ENCODE data around the gene ALK. TPM values are rescaled to one million over a fixed set of nuclear protein-coding genes. Genes with fewer than 3 reads are reported as not detected.

Gene ALK
- total RNA-seq: not detected
- not detected for polyA plus RNA-seq

GRCh38 chr2:29921560-29921915 lies at the start of gene ALK:
ALK (minus strand) TSS chr2:29921586; CDS start chr2:29920659, 927 bp downstream.
- ChIA-PET POLR2A (no interaction called here), CTCF (no interaction called here)
- no peaks in the 10 kb centered on the region for H3K4me1 ChIP-seq (ENCODE audit: insufficient read depth, low read length)
- Mint-ChIP-seq H3K4me1 (peaks cover 11 to 25% (median 13%) of the 10 kb centered on the region in 3 donors), H3K9me3 (peaks cover 0 to 5% (median 0%) of the 10 kb centered on the region in 5 donors), H3K36me3 (no peaks in the 10 kb centered on the region), H3K27me3 (peaks cover 48 to 75% of the 10 kb centered on the region in 2 donors), H3K4me3 (peak within 1 kb of the TSS in 6 of 7 donors; percentile 40 to 65 (median 53)), H3K27ac (no peak within 1 kb of the TSS)
- no peaks in the 10 kb centered on the region for H3K9me3 ChIP-seq (ENCODE audit: low read length)
- H3K27ac ChIP-seq (ENCODE audit: low read depth, low read length): no peak within 1 kb of the TSS
- DNase-seq: peak in 4 of 5 donors; percentile 13 to 49 (median 23)
- no peak within 1 kb of the TSS for H3K4me3 ChIP-seq (ENCODE audit: low read length)
- no peaks in the 10 kb centered on the region for H3K36me3 ChIP-seq (ENCODE audit: insufficient read depth, low read length)
- H3K27me3 ChIP-seq (ENCODE audit: insufficient read depth, low read length, poor library complexity, severe bottlenecking): peaks cover 42% of the 10 kb centered on the region

- Histone ChIP-seq H3K4me1 (ENCODE audit: insufficient read depth, low read length) (no peaks in the 10 kb centered on the region), H3K9me3 (ENCODE audit: low read length) (no peaks in the 10 kb centered on the region), H3K27ac (ENCODE audit: low read depth, low read length) (no peak overlapping the region), H3K36me3 (ENCODE audit: insufficient read depth, low read length) (no peaks in the 10 kb centered on the region), H3K4me3 (ENCODE audit: low read length) (no peak overlapping the region), H3K27me3 (ENCODE audit: insufficient read depth, low read length, poor library complexity, severe bottlenecking) (no peaks in the 10 kb centered on the region)
- ChIA-PET POLR2A (no interaction called here), CTCF (no interaction called here)
- H3K36me3 Mint-ChIP-seq: no peaks in the 10 kb centered on the region
- H3K27ac Mint-ChIP-seq: no peak overlapping the region
- H3K4me3 Mint-ChIP-seq: no peak overlapping the region
- DNase-seq: no peak
- H3K27me3 Mint-ChIP-seq: peaks cover 11 to 35% of the 10 kb centered on the region in 2 donors
- peaks cover 0 to 2% (median 0%) of the 10 kb centered on the region in 5 donors for H3K9me3 Mint-ChIP-seq
- no peaks in the 10 kb centered on the region for H3K4me1 Mint-ChIP-seq
These were observed 44.9 kb upstream of the ALK start for GRCh38 chr2:29966266-29966665.

- Mint-ChIP-seq H3K4me1 (no peaks in the 10 kb centered on the region), H3K27ac (no peak overlapping the region), H3K36me3 (no peaks in the 10 kb centered on the region), H3K27me3 (peaks cover 11 to 32% of the 10 kb centered on the region in 2 donors), H3K9me3 (peaks cover 0 to 2% (median 0%) of the 10 kb centered on the region in 5 donors), H3K4me3 (peak overlapping the region in 1 of 7 donors; percentile 5)
- POLR2A ChIA-PET: no interaction called here
- Histone ChIP-seq H3K27ac (ENCODE audit: low read depth, low read length) (no peak overlapping the region), H3K27me3 (ENCODE audit: insufficient read depth, low read length, poor library complexity, severe bottlenecking) (no peaks in the 10 kb centered on the region), H3K4me1 (ENCODE audit: insufficient read depth, low read length) (no peaks in the 10 kb centered on the region), H3K36me3 (ENCODE audit: insufficient read depth, low read length) (no peaks in the 10 kb centered on the region), H3K4me3 (ENCODE audit: low read length) (no peak overlapping the region), H3K9me3 (ENCODE audit: low read length) (no peaks in the 10 kb centered on the region)
- CTCF ChIA-PET: no interaction called here
- no peak for DNase-seq
These were observed 42.7 kb upstream of the ALK start for GRCh38 chr2:29963972-29964570.

- Mint-ChIP-seq H3K36me3 (no peaks in the 10 kb centered on the region), H3K27me3 (peaks cover 15 to 41% of the 10 kb centered on the region in 2 donors), H3K4me1 (no peaks in the 10 kb centered on the region), H3K9me3 (peaks cover 0 to 4% (median 0%) of the 10 kb centered on the region in 5 donors), H3K4me3 (no peak overlapping the region), H3K27ac (no peak overlapping the region)
- Histone ChIP-seq H3K27ac (ENCODE audit: low read depth, low read length) (no peak overlapping the region), H3K4me3 (ENCODE audit: low read length) (no peak overlapping the region), H3K4me1 (ENCODE audit: insufficient read depth, low read length) (no peaks in the 10 kb centered on the region), H3K36me3 (ENCODE audit: insufficient read depth, low read length) (no peaks in the 10 kb centered on the region), H3K27me3 (ENCODE audit: insufficient read depth, low read length, poor library complexity, severe bottlenecking) (no peaks in the 10 kb centered on the region), H3K9me3 (ENCODE audit: low read length) (no peaks in the 10 kb centered on the region)
- DNase-seq: no peak
- POLR2A ChIA-PET: no interaction called here
- CTCF ChIA-PET: interaction anchor here (0.6 kb wide), 1 partner anchor 12 kb away, joined by 3 read pairs; no protein-coding TSS in a partner anchor
These were observed 41.5 kb upstream of the ALK start for GRCh38 chr2:29962922-29963321.

GRCh38 chr2:29954316-29954715 lies 32.9 kb upstream of the ALK start:
- Mint-ChIP-seq H3K36me3 (no peaks in the 10 kb centered on the region), H3K27me3 (peaks cover 17 to 62% of the 10 kb centered on the region in 2 donors), H3K27ac (no peak overlapping the region), H3K4me3 (no peak overlapping the region), H3K4me1 (no peaks in the 10 kb centered on the region), H3K9me3 (peaks cover 0 to 5% (median 0%) of the 10 kb centered on the region in 5 donors)
- Histone ChIP-seq H3K36me3 (ENCODE audit: insufficient read depth, low read length) (no peaks in the 10 kb centered on the region), H3K4me3 (ENCODE audit: low read length) (no peak overlapping the region), H3K27me3 (ENCODE audit: insufficient read depth, low read length, poor library complexity, severe bottlenecking) (no peaks in the 10 kb centered on the region), H3K9me3 (ENCODE audit: low read length) (no peaks in the 10 kb centered on the region), H3K27ac (ENCODE audit: low read depth, low read length) (no peak overlapping the region), H3K4me1 (ENCODE audit: insufficient read depth, low read length) (no peaks in the 10 kb centered on the region)
- ChIA-PET CTCF (no interaction called here), POLR2A (no interaction called here)
- no peak for DNase-seq

GRCh38 chr2:29952973-29953372 lies 31.6 kb upstream of the ALK start:
- ChIA-PET POLR2A (no interaction called here), CTCF (no interaction called here)
- no peak overlapping the region for H3K4me3 ChIP-seq (ENCODE audit: low read length)
- Mint-ChIP-seq H3K4me3 (no peak overlapping the region), H3K27me3 (peaks cover 13 to 57% of the 10 kb centered on the region in 2 donors), H3K27ac (no peak overlapping the region), H3K9me3 (peaks cover 0 to 4% (median 0%) of the 10 kb centered on the region in 5 donors), H3K4me1 (no peaks in the 10 kb centered on the region), H3K36me3 (no peaks in the 10 kb centered on the region)
- no peaks in the 10 kb centered on the region for H3K36me3 ChIP-seq (ENCODE audit: insufficient read depth, low read length)
- no peak overlapping the region for H3K27ac ChIP-seq (ENCODE audit: low read depth, low read length)
- no peaks in the 10 kb centered on the region for H3K27me3 ChIP-seq (ENCODE audit: insufficient read depth, low read length, poor library complexity, severe bottlenecking)
- H3K9me3 ChIP-seq (ENCODE audit: low read length): no peaks in the 10 kb centered on the region
- H3K4me1 ChIP-seq (ENCODE audit: insufficient read depth, low read length): no peaks in the 10 kb centered on the region
- DNase-seq: no peak

GRCh38 chr2:29951576-29951975 lies 30.2 kb upstream of the ALK start:
- no peaks in the 10 kb centered on the region for H3K36me3 ChIP-seq (ENCODE audit: insufficient read depth, low read length)
- no peak overlapping the region for H3K27ac ChIP-seq (ENCODE audit: low read depth, low read length)
- POLR2A ChIA-PET: no interaction called here
- H3K4me3 ChIP-seq (ENCODE audit: low read length): no peak overlapping the region
- H3K9me3 ChIP-seq (ENCODE audit: low read length): no peaks in the 10 kb centered on the region
- H3K36me3 Mint-ChIP-seq: no peaks in the 10 kb centered on the region
- no peak overlapping the region for H3K27ac Mint-ChIP-seq
- H3K4me3 Mint-ChIP-seq: no peak overlapping the region
- H3K27me3 Mint-ChIP-seq: peaks cover 16 to 51% of the 10 kb centered on the region in 2 donors
- no peak for DNase-seq
- CTCF ChIA-PET: no interaction called here
- peaks cover 0 to 4% (median 0%) of the 10 kb centered on the region in 5 donors for H3K9me3 Mint-ChIP-seq
- H3K4me1 ChIP-seq (ENCODE audit: insufficient read depth, low read length): no peaks in the 10 kb centered on the region
- H3K4me1 Mint-ChIP-seq: no peaks in the 10 kb centered on the region
- no peaks in the 10 kb centered on the region for H3K27me3 ChIP-seq (ENCODE audit: insufficient read depth, low read length, poor library complexity, severe bottlenecking)

- Mint-ChIP-seq H3K4me3 (no peak overlapping the region), H3K36me3 (no peaks in the 10 kb centered on the region), H3K4me1 (no peaks in the 10 kb centered on the region), H3K9me3 (no peaks in the 10 kb centered on the region), H3K27me3 (peaks cover 16 to 47% of the 10 kb centered on the region in 2 donors), H3K27ac (no peak overlapping the region)
- H3K4me3 ChIP-seq (ENCODE audit: low read length): no peak overlapping the region
- DNase-seq: no peak
- no peak overlapping the region for H3K27ac ChIP-seq (ENCODE audit: low read depth, low read length)
- no peaks in the 10 kb centered on the region for H3K4me1 ChIP-seq (ENCODE audit: insufficient read depth, low read length)
- no peaks in the 10 kb centered on the region for H3K27me3 ChIP-seq (ENCODE audit: insufficient read depth, low read length, poor library complexity, severe bottlenecking)
- H3K9me3 ChIP-seq (ENCODE audit: low read length): no peaks in the 10 kb centered on the region
- POLR2A ChIA-PET: no interaction called here
- H3K36me3 ChIP-seq (ENCODE audit: insufficient read depth, low read length): no peaks in the 10 kb centered on the region
- CTCF ChIA-PET: no interaction called here
These were observed 29.1 kb upstream of the ALK start for GRCh38 chr2:29950481-29950880.
